SK-N-SH treated with all-trans-retinoic acid at 6 μM for 48 hours (cell line): ENCODE data around the gene DEF6.

Experiments used
- ATAC-seq: fragments of 200-7000 bp; cut with Tn5 transposase; 3 replicates; pipeline ENCODE4 v1.9.1; 2020; ENCODE audit warnings: mild to moderate bottlenecking, moderate library complexity
- ARNTL ChIP-seq: fragments of 450-650 bp; formaldehyde crosslinking; IDR thresholded peaks from 2 replicates; pipeline ENCODE4 v1.5.0; 2020; ENCODE audit warnings: low read depth, mild to moderate bottlenecking, moderate library complexity, borderline replicate concordance
- BACH2 ChIP-seq: fragments of 250-450 bp; sonication (Bioruptor Pico); IDR thresholded peaks from 2 replicates; pipeline ENCODE4 v1.9.0; 2021; ENCODE audit warnings: mild to moderate bottlenecking, borderline replicate concordance
- CSDC2 ChIP-seq: fragments of 250-450 bp; sonication (Bioruptor Pico); IDR thresholded peaks from 2 replicates; pipeline ENCODE4 v1.5.0; 2020; ENCODE audit warnings: mild to moderate bottlenecking, moderate library complexity
- ESRRG ChIP-seq: fragments of 250-450 bp; sonication (Bioruptor Pico); IDR thresholded peaks from 2 replicates; pipeline ENCODE4 v1.6.1; 2021; ENCODE audit warnings: mild to moderate bottlenecking
- GLIS3 ChIP-seq: fragments of 250-450 bp; sonication (Bioruptor Pico); IDR thresholded peaks from 2 replicates; pipeline ENCODE4 v1.5.0; 2020; ENCODE audit warnings: mild to moderate bottlenecking, moderate library complexity
- ISL1 ChIP-seq: fragments of 250-450 bp; sonication (Bioruptor Pico); IDR thresholded peaks from 2 replicates; pipeline ENCODE4 v2.1.2; 2022; ENCODE audit warnings: mild to moderate bottlenecking, moderate library complexity
- OSR1 ChIP-seq: fragments of 250-450 bp; sonication (Bioruptor Pico); IDR thresholded peaks from 2 replicates; pipeline ENCODE4 v1.8.0; 2022; ENCODE audit warnings: moderate library complexity, mild to moderate bottlenecking, inconsistent platforms
- PPARA ChIP-seq: fragments of 250-450 bp; sonication (Bioruptor Pico); IDR thresholded peaks from 2 replicates; pipeline ENCODE4 v1.5.0; 2020; ENCODE audit warnings: mild to moderate bottlenecking, borderline replicate concordance
- RARB ChIP-seq: fragments of 250-450 bp; sonication (Bioruptor Pico); IDR thresholded peaks from 2 replicates; pipeline ENCODE4 v1.8.0; 2021; ENCODE audit warnings: mild to moderate bottlenecking, moderate library complexity
- SNAI2 ChIP-seq: fragments of 250-450 bp; sonication (Bioruptor Pico); IDR thresholded peaks from 2 replicates; pipeline ENCODE4 v1.5.0; 2020; ENCODE audit warnings: mild to moderate bottlenecking, moderate library complexity
- TCF4 ChIP-seq: fragments of 250-450 bp; sonication (Bioruptor Pico); IDR thresholded peaks from 2 replicates; pipeline ENCODE4 v1.8.0; 2021; ENCODE audit warnings: mild to moderate bottlenecking, moderate library complexity, borderline replicate concordance
- TOX ChIP-seq: fragments of 250-450 bp; sonication (Bioruptor Pico); IDR thresholded peaks from 2 replicates; pipeline ENCODE4 v1.8.0; 2021; ENCODE audit warnings: mild to moderate bottlenecking, moderate library complexity, borderline replicate concordance
- ZC3H10 ChIP-seq: fragments of 250-450 bp; sonication (Bioruptor Pico); IDR thresholded peaks from 2 replicates; pipeline ENCODE4 v1.5.1; 2021; ENCODE audit warnings: mild to moderate bottlenecking, moderate library complexity
- ZFP30 ChIP-seq: fragments of 450-650 bp; formaldehyde crosslinking; IDR thresholded peaks from 2 replicates; pipeline ENCODE4 v1.5.0; 2022; ENCODE audit warnings: mild to moderate bottlenecking, moderate library complexity
- ZNF565 ChIP-seq: fragments of 450-650 bp; formaldehyde crosslinking; conservative IDR thresholded peaks from 2 replicates; pipeline ENCODE4 v1.5.0; 2020; ENCODE audit warnings: low read depth, mild to moderate bottlenecking, moderate library complexity
- ZNF70 ChIP-seq: fragments of 450-650 bp; formaldehyde crosslinking; IDR thresholded peaks from 2 replicates; pipeline ENCODE4 v1.5.0; 2020; ENCODE audit warnings: mild to moderate bottlenecking, moderate library complexity
- ZNF8 ChIP-seq: fragments of 450-650 bp; formaldehyde crosslinking; IDR thresholded peaks from 2 replicates; pipeline ENCODE4 v1.5.0; 2020; ENCODE audit warnings: mild to moderate bottlenecking, moderate library complexity
- TF ChIP-seq, protein P1 (sequence below): fragments of 250-450 bp; sonication (Bioruptor Pico); IDR thresholded peaks from 2 replicates; pipeline ENCODE4 v1.8.0; 2020; ENCODE audit warnings: mild to moderate bottlenecking, moderate library complexity, borderline replicate concordance
- TF ChIP-seq, protein P2 (sequence below): fragments of 250-450 bp; sonication (Bioruptor Pico); IDR thresholded peaks from 2 replicates; pipeline ENCODE4 v1.5.0; 2020; ENCODE audit warnings: mild to moderate bottlenecking, moderate library complexity
- TF ChIP-seq, protein P3 (sequence below): fragments of 250-450 bp; sonication (Bioruptor Pico); IDR thresholded peaks from 2 replicates; pipeline ENCODE4 v1.5.1; 2020; ENCODE audit warnings: low read depth, mild to moderate bottlenecking, moderate library complexity
- TF ChIP-seq, protein P4 (sequence below): fragments of 250-450 bp; sonication (Bioruptor Pico); IDR thresholded peaks from 2 replicates; pipeline ENCODE4 v1.8.0; 2021; ENCODE audit warnings: low read depth, mild to moderate bottlenecking, moderate library complexity, borderline replicate concordance
- TF ChIP-seq, protein P5 (sequence below): fragments of 250-450 bp; sonication (Bioruptor Pico); IDR thresholded peaks from 2 replicates; pipeline ENCODE4 v1.5.1; 2021; ENCODE audit warnings: mild to moderate bottlenecking, moderate library complexity

Gene DEF6

DNA sequence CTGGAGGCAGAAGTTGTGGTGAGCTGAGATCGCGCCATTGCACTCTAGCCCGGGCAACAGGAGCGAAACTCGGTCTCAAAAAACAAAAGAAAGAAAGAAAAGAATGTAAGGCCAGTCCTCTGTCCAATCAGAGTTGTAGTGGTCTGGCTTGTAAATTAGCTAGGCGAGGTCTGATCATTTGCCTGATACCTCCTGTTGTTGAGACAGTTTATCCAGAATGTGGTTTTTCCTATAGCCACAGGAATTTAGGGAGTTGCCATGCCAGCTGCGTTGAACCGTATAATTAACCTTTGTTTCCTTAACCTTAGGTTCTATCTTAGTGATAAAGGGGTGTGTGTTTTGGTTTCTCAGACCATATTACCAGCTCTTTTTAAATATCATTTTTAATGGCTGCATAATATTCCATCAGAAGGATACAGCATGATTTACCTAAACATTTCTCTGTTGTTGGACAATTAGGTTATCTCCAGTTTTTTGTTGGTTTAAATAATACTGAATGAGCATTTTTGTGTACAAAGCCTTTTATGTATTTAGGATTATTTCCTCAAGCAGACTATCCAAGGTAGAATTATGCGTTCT is 33.0 kb downstream of the DEF6 start:
- TF ChIP-seq GLIS3 (CRISPR knock-in tag) (no peak), ZNF8 (no peak), SNAI2 (CRISPR knock-in tag) (no peak), CSDC2 (CRISPR knock-in tag) (no peak), BACH2 (CRISPR knock-in tag) (no peak), ZNF565 (CRISPR knock-in tag) (no peak)
- TF ChIP-seq, protein P1, sequence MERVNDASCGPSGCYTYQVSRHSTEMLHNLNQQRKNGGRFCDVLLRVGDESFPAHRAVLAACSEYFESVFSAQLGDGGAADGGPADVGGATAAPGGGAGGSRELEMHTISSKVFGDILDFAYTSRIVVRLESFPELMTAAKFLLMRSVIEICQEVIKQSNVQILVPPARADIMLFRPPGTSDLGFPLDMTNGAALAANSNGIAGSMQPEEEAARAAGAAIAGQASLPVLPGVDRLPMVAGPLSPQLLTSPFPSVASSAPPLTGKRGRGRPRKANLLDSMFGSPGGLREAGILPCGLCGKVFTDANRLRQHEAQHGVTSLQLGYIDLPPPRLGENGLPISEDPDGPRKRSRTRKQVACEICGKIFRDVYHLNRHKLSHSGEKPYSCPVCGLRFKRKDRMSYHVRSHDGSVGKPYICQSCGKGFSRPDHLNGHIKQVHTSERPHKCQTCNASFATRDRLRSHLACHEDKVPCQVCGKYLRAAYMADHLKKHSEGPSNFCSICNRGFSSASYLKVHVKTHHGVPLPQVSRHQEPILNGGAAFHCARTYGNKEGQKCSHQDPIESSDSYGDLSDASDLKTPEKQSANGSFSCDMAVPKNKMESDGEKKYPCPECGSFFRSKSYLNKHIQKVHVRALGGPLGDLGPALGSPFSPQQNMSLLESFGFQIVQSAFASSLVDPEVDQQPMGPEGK (CRISPR knock-in tag): no peak
- ATAC-seq: no peak

DNA sequence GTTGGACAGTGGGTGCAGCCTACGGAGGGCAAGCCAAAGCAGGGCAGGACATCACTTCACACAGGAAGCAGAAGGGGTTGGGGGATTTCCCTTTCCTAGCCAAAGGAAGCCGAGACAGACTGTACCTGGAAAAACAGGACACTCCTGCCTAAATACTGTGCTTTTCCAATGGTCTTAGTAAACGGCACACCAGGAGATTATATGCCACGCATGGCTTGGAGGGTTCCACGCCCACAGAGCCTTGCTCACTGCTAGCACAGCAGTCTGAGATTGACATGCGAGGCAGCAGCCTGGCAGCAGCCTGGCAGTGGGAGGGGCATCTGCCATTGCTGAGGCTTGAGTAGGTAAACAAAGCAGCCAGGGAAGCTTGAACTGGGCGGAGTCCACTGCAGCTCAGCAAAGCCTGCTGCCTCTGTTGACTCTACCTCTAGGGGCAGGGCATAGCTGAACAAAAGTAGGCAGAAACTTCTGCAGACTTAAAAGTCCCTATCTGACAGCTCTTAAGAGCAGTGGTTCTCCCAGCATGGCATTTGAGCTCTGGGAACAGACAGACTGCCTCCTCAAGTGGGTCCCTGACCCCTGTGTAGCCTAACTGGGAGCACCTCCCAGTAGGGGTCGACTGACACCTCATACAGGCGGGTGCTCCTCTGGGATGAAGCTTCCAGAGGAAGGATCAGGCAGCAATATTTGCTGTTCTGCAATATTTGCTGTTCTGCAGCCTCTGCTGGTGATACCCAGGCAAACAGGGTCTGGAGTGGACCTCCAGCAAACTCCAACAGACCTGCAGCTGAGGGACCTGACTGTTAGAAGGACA is 34.7 kb downstream of the DEF6 start:
- peak; percentile 62 for ATAC-seq

DNA sequence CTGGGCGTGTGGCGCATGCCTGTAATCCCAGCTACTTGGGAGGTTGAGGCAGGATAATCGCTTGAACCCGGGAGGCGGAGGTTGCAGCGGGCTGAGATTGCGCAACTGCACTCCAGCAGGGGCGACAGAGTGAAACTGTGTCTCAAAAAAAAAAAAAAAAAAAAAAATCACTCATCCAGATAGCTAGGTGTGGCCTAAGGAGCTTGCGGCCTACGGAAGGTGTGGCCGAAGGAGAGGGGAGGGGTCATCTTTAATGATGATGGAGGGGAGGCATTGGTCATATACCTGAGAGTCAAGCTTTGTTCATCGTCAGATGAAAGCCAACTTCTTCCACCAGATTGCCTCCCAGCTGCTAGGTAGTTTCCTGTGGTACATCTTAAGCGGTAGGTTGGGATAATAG is 43.9 kb downstream of the DEF6 start:
- TF ChIP-seq ZNF70 (CRISPR knock-in tag) (no peak), ZC3H10 (no peak), ESRRG (no peak), ZNF565 (CRISPR knock-in tag) (no peak), TCF4 (CRISPR knock-in tag) (no peak), OSR1 (no peak), ARNTL (CRISPR knock-in tag) (no peak), RARB (no peak), PPARA (no peak), ZNF8 (no peak), GLIS3 (CRISPR knock-in tag) (no peak), ISL1 (no peak), TOX (CRISPR knock-in tag) (no peak), ZFP30 (CRISPR knock-in tag) (no peak), CSDC2 (CRISPR knock-in tag) (no peak)
- TF ChIP-seq, protein P2, sequence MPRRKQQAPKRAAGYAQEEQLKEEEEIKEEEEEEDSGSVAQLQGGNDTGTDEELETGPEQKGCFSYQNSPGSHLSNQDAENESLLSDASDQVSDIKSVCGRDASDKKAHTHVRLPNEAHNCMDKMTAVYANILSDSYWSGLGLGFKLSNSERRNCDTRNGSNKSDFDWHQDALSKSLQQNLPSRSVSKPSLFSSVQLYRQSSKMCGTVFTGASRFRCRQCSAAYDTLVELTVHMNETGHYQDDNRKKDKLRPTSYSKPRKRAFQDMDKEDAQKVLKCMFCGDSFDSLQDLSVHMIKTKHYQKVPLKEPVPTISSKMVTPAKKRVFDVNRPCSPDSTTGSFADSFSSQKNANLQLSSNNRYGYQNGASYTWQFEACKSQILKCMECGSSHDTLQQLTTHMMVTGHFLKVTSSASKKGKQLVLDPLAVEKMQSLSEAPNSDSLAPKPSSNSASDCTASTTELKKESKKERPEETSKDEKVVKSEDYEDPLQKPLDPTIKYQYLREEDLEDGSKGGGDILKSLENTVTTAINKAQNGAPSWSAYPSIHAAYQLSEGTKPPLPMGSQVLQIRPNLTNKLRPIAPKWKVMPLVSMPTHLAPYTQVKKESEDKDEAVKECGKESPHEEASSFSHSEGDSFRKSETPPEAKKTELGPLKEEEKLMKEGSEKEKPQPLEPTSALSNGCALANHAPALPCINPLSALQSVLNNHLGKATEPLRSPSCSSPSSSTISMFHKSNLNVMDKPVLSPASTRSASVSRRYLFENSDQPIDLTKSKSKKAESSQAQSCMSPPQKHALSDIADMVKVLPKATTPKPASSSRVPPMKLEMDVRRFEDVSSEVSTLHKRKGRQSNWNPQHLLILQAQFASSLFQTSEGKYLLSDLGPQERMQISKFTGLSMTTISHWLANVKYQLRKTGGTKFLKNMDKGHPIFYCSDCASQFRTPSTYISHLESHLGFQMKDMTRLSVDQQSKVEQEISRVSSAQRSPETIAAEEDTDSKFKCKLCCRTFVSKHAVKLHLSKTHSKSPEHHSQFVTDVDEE (CRISPR knock-in tag): no peak
- TF ChIP-seq, protein P3, sequence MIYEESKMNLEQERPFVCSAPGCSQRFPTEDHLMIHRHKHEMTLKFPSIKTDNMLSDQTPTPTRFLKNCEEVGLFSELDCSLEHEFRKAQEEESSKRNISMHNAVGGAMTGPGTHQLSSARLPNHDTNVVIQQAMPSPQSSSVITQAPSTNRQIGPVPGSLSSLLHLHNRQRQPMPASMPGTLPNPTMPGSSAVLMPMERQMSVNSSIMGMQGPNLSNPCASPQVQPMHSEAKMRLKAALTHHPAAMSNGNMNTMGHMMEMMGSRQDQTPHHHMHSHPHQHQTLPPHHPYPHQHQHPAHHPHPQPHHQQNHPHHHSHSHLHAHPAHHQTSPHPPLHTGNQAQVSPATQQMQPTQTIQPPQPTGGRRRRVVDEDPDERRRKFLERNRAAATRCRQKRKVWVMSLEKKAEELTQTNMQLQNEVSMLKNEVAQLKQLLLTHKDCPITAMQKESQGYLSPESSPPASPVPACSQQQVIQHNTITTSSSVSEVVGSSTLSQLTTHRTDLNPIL (CRISPR knock-in tag): no peak
- TF ChIP-seq, protein P4, sequence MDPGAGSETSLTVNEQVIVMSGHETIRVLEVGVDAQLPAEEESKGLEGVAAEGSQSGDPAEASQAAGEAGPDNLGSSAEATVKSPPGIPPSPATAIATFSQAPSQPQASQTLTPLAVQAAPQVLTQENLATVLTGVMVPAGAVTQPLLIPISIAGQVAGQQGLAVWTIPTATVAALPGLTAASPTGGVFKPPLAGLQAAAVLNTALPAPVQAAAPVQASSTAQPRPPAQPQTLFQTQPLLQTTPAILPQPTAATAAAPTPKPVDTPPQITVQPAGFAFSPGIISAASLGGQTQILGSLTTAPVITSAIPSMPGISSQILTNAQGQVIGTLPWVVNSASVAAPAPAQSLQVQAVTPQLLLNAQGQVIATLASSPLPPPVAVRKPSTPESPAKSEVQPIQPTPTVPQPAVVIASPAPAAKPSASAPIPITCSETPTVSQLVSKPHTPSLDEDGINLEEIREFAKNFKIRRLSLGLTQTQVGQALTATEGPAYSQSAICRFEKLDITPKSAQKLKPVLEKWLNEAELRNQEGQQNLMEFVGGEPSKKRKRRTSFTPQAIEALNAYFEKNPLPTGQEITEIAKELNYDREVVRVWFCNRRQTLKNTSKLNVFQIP: no peak
- TF ChIP-seq, protein P1 (CRISPR knock-in tag): no peak
- TF ChIP-seq, protein P5, sequence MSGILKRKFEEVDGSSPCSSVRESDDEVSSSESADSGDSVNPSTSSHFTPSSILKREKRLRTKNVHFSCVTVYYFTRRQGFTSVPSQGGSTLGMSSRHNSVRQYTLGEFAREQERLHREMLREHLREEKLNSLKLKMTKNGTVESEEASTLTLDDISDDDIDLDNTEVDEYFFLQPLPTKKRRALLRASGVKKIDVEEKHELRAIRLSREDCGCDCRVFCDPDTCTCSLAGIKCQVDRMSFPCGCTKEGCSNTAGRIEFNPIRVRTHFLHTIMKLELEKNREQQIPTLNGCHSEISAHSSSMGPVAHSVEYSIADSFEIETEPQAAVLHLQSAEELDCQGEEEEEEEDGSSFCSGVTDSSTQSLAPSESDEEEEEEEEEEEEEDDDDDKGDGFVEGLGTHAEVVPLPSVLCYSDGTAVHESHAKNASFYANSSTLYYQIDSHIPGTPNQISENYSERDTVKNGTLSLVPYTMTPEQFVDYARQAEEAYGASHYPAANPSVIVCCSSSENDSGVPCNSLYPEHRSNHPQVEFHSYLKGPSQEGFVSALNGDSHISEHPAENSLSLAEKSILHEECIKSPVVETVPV: no peak
- TF ChIP-seq, all 23 proteins: peak for 0
- no peak for ATAC-seq
